Measurements from ENCODE around the gene GRIPAP1.
A peak's percentile ranks its signal among the peaks of the same experiment; 100 is the strongest.

Gene GRIPAP1, protein sequence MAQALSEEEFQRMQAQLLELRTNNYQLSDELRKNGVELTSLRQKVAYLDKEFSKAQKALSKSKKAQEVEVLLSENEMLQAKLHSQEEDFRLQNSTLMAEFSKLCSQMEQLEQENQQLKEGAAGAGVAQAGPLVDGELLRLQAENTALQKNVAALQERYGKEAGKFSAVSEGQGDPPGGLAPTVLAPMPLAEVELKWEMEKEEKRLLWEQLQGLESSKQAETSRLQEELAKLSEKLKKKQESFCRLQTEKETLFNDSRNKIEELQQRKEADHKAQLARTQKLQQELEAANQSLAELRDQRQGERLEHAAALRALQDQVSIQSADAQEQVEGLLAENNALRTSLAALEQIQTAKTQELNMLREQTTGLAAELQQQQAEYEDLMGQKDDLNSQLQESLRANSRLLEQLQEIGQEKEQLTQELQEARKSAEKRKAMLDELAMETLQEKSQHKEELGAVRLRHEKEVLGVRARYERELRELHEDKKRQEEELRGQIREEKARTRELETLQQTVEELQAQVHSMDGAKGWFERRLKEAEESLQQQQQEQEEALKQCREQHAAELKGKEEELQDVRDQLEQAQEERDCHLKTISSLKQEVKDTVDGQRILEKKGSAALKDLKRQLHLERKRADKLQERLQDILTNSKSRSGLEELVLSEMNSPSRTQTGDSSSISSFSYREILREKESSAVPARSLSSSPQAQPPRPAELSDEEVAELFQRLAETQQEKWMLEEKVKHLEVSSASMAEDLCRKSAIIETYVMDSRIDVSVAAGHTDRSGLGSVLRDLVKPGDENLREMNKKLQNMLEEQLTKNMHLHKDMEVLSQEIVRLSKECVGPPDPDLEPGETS

DNA sequence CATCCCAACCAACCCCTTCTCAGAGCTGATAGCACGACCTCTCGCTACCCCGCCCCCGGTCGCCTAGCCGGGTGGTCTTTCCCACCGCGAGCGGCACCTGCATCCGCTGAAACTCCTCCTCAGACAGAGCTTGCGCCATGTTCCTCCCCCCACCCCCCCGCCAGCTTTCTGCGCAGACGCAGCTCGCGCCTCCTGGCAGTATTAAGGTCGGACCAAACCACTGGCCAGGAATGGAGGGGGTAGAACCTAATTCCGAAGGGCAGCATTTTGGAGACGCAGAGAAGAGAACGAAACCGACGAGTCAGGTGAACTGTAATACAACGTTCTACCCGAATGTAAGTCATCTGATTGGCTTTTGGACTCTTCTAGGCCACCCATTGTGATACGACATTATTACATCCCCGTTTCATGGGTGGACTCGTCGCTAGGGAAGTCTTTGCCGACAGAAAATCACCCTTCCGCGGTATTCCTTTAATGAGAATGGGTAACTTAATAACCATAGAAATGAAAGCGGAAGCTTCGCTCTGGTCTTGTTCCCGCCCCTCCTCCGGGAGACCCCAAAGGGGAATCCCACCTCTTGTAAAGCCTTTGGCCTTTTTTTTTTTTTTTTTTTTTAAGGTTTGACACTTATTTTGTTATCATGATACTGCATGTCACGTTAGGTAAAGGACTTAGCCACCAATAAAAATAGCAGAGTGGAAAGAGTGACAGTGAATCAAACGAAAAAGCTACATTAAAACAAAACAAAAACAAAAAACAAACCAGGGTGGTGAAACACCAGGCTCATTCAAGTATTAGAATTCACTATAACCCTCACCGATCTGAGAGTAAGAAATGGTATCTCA is at the start of gene GRIPAP1:
Gene GRIPAP1 (minus strand): TSS at position 174 of the 845 bp plus-strand sequence. CDS start 35 bp downstream, at position 139.
- DNase-seq = peak; percentile 92 to 93

DNA sequence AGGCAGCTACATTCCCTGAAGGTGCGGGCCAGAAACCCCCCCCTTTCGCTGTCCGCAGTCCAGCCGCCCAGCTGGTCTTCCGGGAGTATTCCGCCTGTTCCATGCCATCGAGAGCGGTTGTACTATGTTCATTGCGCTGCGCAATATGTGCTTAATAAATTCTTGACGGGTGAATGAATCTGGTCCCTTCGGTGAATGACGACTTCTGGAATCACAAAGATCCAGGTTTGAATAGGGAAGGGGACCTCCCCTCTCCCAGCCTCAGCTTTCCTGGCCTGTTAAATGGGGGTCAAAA is 41.9 kb upstream of the GRIPAP1 start:
- no peak for DNase-seq

- DNase-seq = peak; percentile 98 to 99
Observed at GRCh38 chrX:49043220-49043986, 41.3 kb upstream of the GRIPAP1 start, which contains the start of gene TFE3. TSS of gene TFE3 (minus strand) at chrX:49043357. CDS start at chrX:49043226, 131 bp downstream.

- no peak for DNase-seq
Observed at GRCh38 chrX:49042581-49043219, 40.6 kb upstream of the GRIPAP1 start.

DNA sequence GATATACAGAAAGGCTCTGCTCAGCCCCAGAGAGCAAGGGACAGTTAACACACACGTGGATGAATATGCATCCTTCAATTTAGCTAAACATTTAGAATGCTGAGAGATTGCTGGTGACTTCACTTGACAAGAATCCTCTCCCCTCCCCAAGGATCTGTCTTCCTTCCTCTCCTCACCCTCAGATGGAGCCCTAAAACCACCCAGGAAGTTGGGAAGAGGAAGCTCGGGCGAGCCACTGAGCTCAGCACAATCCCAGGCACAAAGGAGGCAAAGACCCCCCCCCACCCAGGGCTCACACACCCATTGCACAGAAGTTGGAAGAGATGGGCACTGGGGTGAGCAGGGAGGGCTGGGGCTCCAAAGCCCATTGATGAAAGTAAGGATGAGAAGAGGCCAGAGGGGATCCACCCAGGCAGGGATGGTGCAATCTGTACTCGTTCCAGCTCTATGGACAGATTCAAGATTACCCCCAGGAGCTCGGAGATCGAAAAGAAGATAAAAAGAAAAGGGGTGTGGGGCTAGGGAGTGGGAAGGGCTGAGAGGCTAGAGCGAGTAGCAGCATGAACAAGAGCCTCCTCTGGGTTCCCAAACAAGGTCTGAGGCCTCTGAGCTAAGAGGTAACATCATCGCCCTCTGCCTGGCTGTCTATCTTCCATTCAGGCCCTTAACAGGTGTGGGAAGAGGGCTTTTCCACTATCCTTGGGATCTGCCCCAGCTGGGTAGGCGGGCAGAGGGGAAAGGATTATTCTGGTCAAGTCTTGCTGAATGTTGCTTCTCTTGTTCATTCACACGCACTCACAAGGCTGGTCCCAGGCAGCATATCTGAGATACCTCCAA is 39.9 kb upstream of the GRIPAP1 start:
- DNase-seq = peak in 1 of 2 donors; percentile 27

DNA sequence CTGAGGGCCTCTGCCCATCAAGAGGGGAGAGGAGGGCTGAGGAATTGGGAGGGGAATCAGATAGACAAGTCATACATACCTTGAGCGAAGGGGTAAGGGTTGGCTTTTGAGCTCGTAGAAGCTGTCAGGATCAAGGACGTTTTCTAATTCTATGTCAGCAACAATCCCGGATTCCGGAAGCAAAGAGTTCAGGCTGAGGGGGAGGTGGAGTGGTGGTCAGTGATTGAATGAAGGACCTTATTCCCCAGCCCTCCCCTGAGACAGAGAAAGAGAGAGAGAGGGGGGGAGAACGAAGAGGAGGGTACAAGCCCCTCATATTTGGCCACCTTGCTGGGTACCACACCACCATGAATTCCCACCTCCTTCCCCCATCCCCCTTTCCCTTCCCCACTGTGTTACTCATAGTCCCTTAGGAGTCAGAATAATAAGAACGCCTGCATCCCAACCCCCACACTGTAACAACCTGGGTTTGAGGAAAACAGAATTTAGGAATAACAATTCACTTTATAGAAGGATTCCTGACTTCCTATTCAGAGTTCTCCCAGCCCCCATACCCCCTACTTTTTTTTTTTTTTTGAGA is 38.4 kb upstream of the GRIPAP1 start:
- no peak for DNase-seq

- peak; percentile 59 to 64 for DNase-seq
Observed at GRCh38 chrX:49039598-49040375, 37.7 kb upstream of the GRIPAP1 start.

- no peak for DNase-seq
Observed at GRCh38 chrX:49037883-49038475, 35.9 kb upstream of the GRIPAP1 start.

DNA sequence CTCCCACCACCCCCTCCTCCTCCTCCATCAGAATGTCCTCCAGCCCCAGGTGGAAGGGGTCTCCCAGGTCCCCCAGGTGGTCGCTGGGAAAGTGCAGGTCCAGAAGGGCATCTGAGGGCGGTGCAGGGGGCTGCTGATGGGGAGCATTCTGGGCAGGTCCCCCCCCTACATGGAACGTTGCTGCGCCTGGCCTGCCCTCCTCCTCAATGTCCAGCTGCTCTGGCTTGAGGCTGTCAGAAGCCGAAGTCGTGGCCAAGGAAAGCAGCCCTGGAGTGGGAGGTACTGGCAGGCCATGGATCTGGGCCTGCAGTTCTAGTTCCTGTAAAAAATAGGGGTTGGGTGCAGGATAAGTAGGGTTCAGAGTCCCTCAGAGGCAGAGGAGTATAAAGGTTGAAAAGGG is 28.2 kb upstream of the GRIPAP1 start:
- no peak for DNase-seq

- no peak for DNase-seq
Observed at GRCh38 chrX:49029876-49030275, 27.8 kb upstream of the GRIPAP1 start.

DNA sequence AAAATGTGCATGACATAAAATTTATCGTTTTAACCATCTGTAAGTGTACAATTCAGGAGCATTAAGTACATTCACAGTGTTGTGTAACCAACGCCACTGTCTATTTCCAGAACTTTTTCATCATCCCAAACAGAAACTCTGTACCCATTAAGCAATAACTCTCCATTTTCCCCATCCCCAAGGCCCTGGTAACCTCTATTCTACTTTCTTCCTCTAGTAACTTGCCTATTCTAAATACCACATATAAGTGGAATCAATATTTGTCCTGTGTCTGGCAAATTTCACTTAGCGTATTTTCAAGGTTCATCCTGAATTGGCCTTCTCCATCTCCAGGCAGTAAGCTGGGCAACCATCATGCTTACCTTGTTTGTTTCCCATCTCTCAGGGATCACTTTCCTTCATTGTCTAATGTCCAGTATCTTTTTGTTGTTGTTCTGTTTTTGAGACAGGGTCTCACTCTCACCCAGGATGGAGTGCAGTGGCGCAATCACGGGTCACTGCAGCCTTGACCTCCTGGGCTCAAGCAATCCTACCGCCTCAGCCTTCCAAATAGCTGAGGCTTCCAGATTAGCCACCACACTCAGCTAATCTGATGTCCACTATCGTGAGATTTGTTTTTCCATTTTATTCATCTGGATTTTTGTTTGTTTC is 17.7 kb upstream of the GRIPAP1 start:
- no peak for DNase-seq

DNA sequence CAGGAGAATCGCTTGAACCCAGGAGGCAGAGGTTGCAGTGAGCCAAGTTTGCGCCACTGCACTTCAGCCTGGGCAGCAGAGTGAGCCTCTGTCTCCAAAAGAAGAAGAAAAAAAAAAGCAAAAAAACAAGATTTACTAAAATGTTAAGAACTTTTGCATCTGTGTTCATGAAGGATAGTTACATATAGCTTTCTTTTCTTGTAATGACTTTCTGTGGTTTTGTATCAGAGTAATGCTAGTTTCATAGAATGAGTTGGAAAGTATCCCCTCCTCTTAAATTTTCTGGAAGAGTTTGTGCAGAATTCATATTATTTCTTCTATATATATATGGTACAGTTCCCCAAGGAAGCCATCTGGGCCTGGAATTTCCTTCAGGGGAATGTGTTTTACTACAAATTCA is 17.0 kb upstream of the GRIPAP1 start:
- DNase-seq = no peak

DNA sequence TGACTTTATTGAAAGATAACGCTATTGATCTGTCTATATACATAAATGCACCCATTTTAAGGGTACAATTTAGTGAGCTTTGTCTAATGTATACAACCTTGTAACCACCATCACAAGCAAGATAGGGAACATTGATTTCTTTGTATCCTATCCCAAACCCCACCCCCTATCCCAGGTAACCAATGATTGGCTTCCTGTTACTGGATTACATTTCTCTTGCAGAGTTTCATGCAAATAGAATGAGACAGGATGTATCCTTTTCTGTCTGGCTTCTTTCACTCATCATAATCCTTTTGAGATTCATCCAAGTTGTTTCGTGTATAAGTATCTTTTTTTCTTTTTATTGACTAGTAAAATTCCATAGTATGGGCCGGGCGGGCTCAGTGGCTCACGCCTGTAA is 1.6 kb upstream of the GRIPAP1 start:
- no peak for DNase-seq

GRCh38 chrX:49001521-49002090 is 458 bp downstream of the GRIPAP1 start:
- peak; percentile 79 for DNase-seq

DNA sequence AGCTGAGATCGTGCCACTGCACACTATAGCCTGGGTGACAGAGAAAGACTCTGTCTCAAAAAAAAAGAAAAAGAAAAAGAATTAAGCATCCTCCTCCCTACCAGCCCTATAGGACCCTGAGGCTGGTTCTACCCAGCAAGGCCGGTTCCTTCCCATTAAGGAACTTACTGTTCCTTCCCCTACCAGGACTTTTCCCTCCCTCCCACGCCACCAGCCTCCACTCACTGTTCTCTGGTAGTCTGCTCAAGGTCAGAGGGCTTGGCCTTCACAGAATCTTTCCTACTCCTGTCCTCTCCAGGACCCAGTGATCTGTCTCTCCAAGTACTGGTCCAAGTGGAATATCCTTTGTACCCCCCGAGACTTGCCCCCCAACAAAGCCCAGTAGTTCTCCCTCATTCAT is 1.4 kb downstream of the GRIPAP1 start:
- DNase-seq = no peak

- DNase-seq = no peak
Observed at GRCh38 chrX:48999030-48999429, 3.0 kb downstream of the GRIPAP1 start.

GRCh38 chrX:48998391-48998790 is 3.7 kb downstream of the GRIPAP1 start:
- DNase-seq = no peak

DNA sequence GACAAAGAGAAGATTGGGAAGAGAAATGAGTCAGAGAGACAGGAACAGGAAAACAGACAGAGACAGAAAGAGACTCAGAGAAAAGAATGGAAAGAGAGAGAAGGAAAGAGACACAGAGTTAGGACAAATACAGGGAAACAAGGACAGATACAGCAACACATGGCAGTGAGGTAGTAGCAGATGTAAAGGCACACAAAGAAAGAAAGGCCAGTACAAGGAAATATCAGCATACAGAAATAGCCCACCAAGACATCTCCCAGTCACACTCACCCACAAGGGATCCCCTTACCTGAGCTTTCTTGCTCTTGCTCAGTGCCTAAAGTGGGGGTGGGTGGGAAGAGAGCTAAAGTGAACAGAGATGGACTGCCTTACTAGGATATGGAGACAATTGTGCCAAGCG is 4.2 kb downstream of the GRIPAP1 start:
- no peak for DNase-seq
